ENCODE results near the gene CREBRF. TPM values are rescaled to one million over a fixed set of nuclear protein-coding genes. Genes with fewer than 3 reads are reported as not detected.
A peak's percentile ranks its signal among the peaks of the same experiment; 100 is the strongest.

Gene CREBRF
- total and polyA plus RNA-seq, 2 of the 4 experiments (the other 2 are of a cell fraction) = 3.2 to 16.1 TPM

Small RNA genes within 50 kb of the gene (microRNA-seq; reads per million reads assigned to microRNA genes)
- not detected for gene RF00019 (ENCODE audit: insufficient read depth, insufficient read length)
- gene SNORA74B (ENCODE audit: insufficient read depth, insufficient read length) = 11.4 reads per million, percentile 20 among the genes with 10 or more reads in this experiment

Small RNA genes within 50 kb of the gene (small RNA-seq; reads per million reads assigned to genes)
- gene RF00019 = 0 reads per million in 5 experiments
- 40.6 to 8,732 (median 62.1) reads per million in 5 experiments for gene SNORA74B

Other genes starting within 250 kb of the CREBRF start
- 124 and 134 TPM in 2 replicates for gene ERGIC1, start 222.1 kb upstream of the CREBRF start, total RNA-seq (2012; rRNA removed)
- gene ERGIC1, start 222.1 kb upstream of the CREBRF start, polyA plus RNA-seq (2012; rRNA removed) = 185 and 192 TPM in 2 replicates
- gene RPL26L1, start 96.9 kb upstream of the CREBRF start, total RNA-seq (2012; rRNA removed) = 109 and 118 TPM in 2 replicates
- gene RPL26L1, start 96.9 kb upstream of the CREBRF start, polyA plus RNA-seq (2012; rRNA removed) = 134 and 140 TPM in 2 replicates
- 277 and 299 TPM in 2 replicates for gene ATP6V0E1, start 72.6 kb upstream of the CREBRF start, total RNA-seq (2012; rRNA removed)
- gene ATP6V0E1, start 72.6 kb upstream of the CREBRF start, polyA plus RNA-seq (2012; rRNA removed) = 258 TPM in 2 replicates
- 29.2 and 35.3 TPM in 2 replicates for gene BNIP1, start 88.2 kb downstream of the CREBRF start, total RNA-seq (2012; rRNA removed)
- gene BNIP1, start 88.2 kb downstream of the CREBRF start, polyA plus RNA-seq (2012; rRNA removed) = 24.3 and 25.8 TPM in 2 replicates
- not detected in 2 replicates for gene NKX2-5, start 178.9 kb downstream of the CREBRF start, total RNA-seq (2012; rRNA removed)
- gene NKX2-5, start 178.9 kb downstream of the CREBRF start, polyA plus RNA-seq (2012; rRNA removed) = not detected in 2 replicates

All from IMR-90 (cell line).